Measurements from ENCODE around the gene PRPF19. TPM values are rescaled to one million over a fixed set of nuclear protein-coding genes. Genes with fewer than 3 reads are reported as not detected.
"Not testable (repeated sequence)": the region's sequence is repeated elsewhere in the genome, so short reads cannot be mapped to it uniquely, and the experiment has no call there.

Gene PRPF19
- total and polyA plus RNA-seq, 5 donors, result 31.5 to 43.4 (median 36.9) TPM

DNA sequence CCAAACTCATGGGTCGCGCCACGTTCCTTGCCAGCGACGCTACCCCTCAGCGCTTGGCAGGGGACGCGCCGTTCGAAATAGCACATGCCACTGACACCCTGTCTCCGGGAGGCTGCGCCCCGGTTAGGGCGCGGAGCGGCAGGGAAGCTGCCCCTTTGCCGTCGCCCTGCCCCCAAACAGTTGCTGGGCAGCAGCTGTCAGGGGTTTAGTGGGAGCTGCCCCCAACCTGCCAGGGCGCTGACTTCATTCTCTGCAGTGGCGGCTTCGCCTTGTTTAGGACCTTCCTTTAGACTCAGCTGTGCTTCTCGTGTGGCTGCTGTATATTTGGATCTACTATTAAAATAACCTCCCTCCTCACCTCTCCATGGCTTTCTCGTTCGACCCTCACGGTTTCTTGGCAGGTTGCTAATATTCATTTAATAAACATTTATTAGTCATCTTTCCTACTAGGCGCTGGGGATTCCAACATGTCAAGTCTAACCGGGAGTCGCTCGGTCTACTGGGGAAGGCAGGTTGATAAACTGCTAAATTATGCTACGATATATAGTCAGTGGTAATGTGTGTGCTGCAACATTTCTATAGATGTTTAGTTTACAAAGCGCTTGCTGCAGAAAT lies 8.4 kb upstream of the PRPF19 start:
- H3K4me3 ChIP-seq (ENCODE audit: low read length), result peak overlapping the region; percentile 86
- 1% methylated on average over 31 of the region's 31 CpGs for WGBS
- intact Hi-C loops (cut with DNase I), result no loop called here
- ATAC-seq (peak; percentile 51 to 60), DNase-seq (peak in 1 of 3 donors; percentile 81)
- peaks cover 23% of the 10 kb centered on the region for H3K4me1 ChIP-seq (ENCODE audit: control insufficient read depth, insufficient read depth, low read length)
- no peaks in the 10 kb centered on the region for H3K9me3 ChIP-seq (ENCODE audit: control insufficient read depth, low read length)
- H3K27ac ChIP-seq (ENCODE audit: low read length), result peak overlapping the region; percentile 86
- no peaks in the 10 kb centered on the region for H3K27me3 ChIP-seq (ENCODE audit: control insufficient read depth, insufficient read depth)

DNA sequence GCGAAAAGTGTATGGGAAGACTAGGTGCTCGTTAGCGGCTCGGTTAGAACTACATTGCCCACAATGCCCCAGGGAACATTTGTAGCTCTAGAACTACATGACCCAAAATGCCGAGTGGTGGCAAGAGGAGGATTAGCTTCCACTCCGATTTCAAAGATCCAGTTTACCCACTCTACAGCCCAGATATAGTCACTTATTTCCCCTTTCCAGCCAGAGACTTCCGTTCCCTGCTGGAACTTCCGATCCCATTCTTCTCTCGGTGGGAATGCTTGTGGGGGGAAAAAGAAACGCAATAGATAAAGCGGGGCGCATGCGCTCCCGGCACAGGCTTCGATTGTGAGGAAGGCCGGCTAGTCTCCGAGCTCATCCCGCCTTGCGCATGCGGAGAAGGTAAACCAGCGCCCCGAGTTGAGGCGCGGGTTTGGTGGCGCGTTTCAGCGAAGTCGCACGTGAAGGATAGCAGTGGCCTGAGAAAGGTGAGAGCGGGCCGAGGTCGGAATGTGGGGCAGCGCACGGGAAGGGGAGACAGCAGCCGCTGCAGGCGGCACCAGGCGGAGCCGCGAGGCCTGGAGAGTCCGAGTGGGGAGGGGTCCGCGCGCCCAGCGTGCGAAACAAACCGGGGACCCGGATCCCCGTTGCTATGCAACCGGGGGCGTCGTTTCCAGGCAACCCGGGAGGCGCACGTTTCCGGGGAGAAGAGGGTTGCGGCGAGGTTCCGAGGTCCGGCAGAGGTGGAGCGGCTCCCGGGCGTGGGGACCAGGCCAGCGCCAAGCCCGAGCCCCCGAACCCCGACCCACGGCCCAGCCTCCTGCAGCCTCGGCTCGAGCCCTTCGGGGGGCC lies 7.6 kb upstream of the PRPF19 start, which contains the start of gene TMEM109:
TSS of gene TMEM109 (plus strand) at position 366 of the 840 bp plus-strand sequence. CDS start 5,536 bp downstream, outside the sequence.
- peak; percentile 93 to 96 (median 95) for DNase-seq
- Histone ChIP-seq H3K9me3 (ENCODE audit: control insufficient read depth, low read length) (no peaks in the 10 kb centered on the region), H3K4me3 (ENCODE audit: low read length) (peak within 1 kb of the TSS; percentile 86), H3K4me1 (ENCODE audit: control insufficient read depth, insufficient read depth, low read length) (peaks cover 20% of the 10 kb centered on the region), H3K27ac (ENCODE audit: low read length) (peak within 1 kb of the TSS; percentile 86), H3K27me3 (ENCODE audit: control insufficient read depth, insufficient read depth) (no peaks in the 10 kb centered on the region)
- intact Hi-C loops (cut with DNase I), result no loop called here
- ATAC-seq, result peak; percentile 87 to 88
- WGBS, result under 1% methylated on average over 70 of the region's 70 CpGs

DNA sequence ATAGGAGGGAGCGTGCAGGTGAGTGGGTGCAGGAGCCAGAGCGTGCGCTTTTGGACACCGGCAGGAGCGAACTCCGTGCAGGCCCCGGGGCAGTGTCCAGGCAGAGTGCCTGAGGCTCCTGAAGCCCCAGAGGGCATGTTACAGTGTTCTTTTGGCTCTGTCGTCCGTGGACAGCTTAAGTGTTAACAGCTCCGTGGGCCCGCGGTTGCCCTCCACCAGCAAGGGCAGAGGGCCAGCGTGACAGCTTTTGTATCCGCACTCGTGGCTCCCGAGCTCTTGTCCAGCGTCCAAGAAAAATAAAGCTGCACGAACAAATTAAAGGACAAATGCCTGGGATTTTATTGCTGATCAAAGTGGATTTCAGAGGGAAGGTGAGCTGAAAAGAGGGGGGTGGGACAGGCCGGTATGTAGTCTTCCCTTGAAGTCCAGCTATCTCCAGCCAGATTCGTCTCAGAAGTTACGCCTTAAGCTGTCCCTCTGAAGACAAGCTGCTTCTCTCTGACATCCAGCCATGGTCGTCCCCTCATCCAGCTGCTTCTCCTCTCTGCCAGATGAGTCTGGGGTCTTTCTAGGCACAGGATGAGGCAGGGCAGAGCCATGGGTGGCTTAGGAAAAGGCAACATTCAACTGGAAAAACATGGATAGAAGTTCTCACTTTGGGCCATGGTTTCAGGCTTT lies 6.6 kb upstream of the PRPF19 start:
- Histone ChIP-seq H3K27ac (ENCODE audit: low read length) (peak overlapping the region; percentile 86), H3K9me3 (ENCODE audit: control insufficient read depth, low read length) (no peaks in the 10 kb centered on the region), H3K4me1 (ENCODE audit: control insufficient read depth, insufficient read depth, low read length) (peaks cover 13% of the 10 kb centered on the region), H3K27me3 (ENCODE audit: control insufficient read depth, insufficient read depth) (no peaks in the 10 kb centered on the region), H3K4me3 (ENCODE audit: low read length) (peak overlapping the region; percentile 86)
- 51% methylated on average over 22 of the region's 22 CpGs for WGBS
- intact Hi-C loops (cut with DNase I), result no loop called here
- peak in 2 of 3 donors; percentile 76 to 77 for DNase-seq
- ATAC-seq, result peak in 1 of 2 donors; percentile 0

DNA sequence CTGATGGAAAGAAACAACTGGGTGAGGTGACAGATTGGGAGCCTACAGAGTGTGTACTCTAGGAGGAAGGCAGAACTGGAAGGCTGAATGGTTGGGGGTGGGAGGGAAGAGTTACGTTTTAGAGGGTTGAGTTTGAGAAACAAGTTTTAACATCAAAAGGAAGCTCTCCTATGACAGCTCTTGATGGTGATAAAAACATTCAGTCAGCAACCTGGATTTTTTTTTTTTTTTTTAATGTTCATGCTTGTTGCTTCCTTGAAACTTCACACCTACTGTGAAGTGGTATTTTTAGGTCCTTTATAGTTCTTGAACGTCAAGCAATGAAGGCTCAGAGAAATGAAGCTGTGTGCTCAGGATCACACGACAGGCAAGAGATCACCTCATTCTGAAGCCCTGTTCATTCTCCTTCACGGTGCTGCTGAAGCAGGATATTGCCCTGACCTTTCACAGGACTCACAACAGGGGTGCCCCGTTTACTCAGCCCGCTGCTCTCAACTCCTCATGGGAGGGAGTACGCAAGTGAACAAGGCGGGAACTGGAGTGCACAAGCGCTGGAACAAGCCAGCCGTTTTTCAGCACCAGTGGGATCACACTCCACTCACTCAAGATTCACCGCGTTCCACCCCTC lies 6.0 kb upstream of the PRPF19 start:
- WGBS, result 76% methylated on average over 12 of the region's 12 CpGs
- Histone ChIP-seq H3K27ac (ENCODE audit: low read length) (no peak overlapping the region), H3K4me1 (ENCODE audit: control insufficient read depth, insufficient read depth, low read length) (peaks cover 13% of the 10 kb centered on the region), H3K27me3 (ENCODE audit: control insufficient read depth, insufficient read depth) (no peaks in the 10 kb centered on the region), H3K4me3 (ENCODE audit: low read length) (no peak overlapping the region), H3K9me3 (ENCODE audit: control insufficient read depth, low read length) (no peaks in the 10 kb centered on the region)
- DNase-seq (no peak), ATAC-seq (no peak)
- intact Hi-C loops (cut with DNase I), result no loop called here

DNA sequence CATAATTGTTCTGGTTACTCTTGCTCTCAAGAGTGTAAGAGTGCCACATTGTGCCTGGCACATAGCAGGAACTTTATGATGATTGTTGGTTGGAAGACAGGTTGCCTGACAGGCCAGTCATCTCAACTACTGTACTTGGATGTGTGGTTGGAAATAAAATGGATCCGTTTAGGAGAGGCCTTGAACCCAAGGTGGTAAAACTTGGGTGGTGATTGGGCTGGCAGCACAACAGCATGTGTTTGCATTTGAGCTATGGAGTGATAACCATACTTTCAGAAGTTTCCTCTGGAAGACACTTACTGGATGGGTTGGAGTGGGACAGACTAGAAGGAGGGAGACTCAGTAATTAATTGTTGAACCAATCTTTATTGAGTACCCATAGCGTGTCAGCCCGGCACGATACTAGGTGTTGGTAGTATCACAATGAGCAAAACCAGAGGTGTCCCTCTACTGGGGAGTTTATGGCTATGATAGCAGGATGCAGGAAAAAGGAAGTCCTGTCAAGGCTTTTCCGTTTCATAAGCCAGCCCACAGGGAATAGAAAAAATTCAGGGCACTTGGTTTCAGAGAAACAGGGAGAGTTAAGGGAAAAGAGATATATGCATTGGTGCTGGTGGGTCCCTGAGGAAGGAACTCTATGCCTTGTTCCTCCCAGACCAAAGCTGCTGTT lies 4.5 kb upstream of the PRPF19 start:
- no peaks in the 10 kb centered on the region for H3K9me3 ChIP-seq (ENCODE audit: control insufficient read depth, low read length)
- DNase-seq, result no peak
- H3K27ac ChIP-seq (ENCODE audit: low read length), result no peak overlapping the region
- H3K27me3 ChIP-seq (ENCODE audit: control insufficient read depth, insufficient read depth), result no peaks in the 10 kb centered on the region
- no peak for ATAC-seq
- intact Hi-C loops (cut with DNase I), result no loop called here
- no peak overlapping the region for H3K4me3 ChIP-seq (ENCODE audit: low read length)
- 49% methylated on average over 5 of the region's 5 CpGs for WGBS
- H3K4me1 ChIP-seq (ENCODE audit: control insufficient read depth, insufficient read depth, low read length), result peaks cover 7% of the 10 kb centered on the region

DNA sequence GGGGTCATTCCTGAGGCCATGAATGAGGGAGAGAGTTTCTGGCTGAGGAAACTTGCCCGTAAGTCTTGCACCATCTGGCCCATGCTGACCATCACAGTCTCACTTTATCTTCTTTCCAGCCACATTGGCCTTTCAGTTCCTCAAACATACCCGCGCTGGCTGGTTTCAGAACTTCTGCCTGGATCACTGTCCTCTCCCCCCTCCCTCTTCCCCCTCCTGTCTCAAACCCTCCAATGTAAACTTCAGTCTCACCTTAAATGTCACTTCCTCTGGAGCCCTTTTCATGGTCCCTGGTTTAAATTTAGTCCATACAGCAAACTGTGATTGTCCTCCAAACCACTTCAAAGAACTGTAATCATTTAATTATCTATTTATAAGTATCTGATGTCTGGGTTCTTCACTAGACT lies 3.9 kb upstream of the PRPF19 start:
- no peak for DNase-seq
- no peak for ATAC-seq
- Histone ChIP-seq H3K4me3 (ENCODE audit: low read length) (no peak overlapping the region), H3K9me3 (ENCODE audit: control insufficient read depth, low read length) (no peaks in the 10 kb centered on the region), H3K4me1 (ENCODE audit: control insufficient read depth, insufficient read depth, low read length) (peaks cover 3% of the 10 kb centered on the region), H3K27ac (ENCODE audit: low read length) (no peak overlapping the region), H3K27me3 (ENCODE audit: control insufficient read depth, insufficient read depth) (no peaks in the 10 kb centered on the region)
- intact Hi-C loops (cut with DNase I), result no loop called here
- 70% methylated on average over 3 of the region's 3 CpGs for WGBS

DNA sequence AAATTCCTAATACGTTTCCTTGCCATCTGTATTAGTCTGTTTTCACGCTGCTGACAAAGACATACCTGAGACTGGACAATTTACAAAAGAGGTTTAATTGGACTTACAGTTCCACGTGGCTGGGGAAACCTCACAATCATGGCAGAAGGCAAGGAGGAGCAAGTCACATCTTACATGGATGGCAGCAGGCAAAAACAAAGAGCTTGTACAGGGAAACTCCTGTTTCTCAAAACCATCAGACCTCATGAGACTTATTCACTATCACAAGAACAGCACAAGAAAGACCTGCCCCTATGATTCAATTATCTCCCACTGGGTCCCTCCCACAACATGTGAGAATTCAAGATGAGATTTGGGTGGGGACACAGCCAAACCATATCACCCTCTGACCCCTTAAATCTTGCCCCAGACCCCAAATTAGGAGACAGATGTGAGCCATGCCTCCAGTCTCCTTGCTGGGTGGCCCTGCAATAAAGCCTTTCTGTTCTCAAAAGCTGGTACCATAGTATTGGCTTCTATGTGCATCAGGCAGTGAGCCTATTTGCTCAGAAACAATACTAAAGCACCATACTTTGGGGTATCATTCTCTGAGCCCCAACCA lies 3.4 kb upstream of the PRPF19 start:
- H3K27ac ChIP-seq (ENCODE audit: low read length); H3K4me1 ChIP-seq (ENCODE audit: control insufficient read depth, insufficient read depth, low read length); H3K4me3 ChIP-seq (ENCODE audit: low read length); ATAC-seq; H3K27me3 ChIP-seq (ENCODE audit: control insufficient read depth, insufficient read depth); intact Hi-C loops (cut with DNase I); H3K9me3 ChIP-seq (ENCODE audit: control insufficient read depth, low read length); DNase-seq: not testable (repeated sequence)
- 65% methylated on average over 3 of the region's 3 CpGs for WGBS

DNA sequence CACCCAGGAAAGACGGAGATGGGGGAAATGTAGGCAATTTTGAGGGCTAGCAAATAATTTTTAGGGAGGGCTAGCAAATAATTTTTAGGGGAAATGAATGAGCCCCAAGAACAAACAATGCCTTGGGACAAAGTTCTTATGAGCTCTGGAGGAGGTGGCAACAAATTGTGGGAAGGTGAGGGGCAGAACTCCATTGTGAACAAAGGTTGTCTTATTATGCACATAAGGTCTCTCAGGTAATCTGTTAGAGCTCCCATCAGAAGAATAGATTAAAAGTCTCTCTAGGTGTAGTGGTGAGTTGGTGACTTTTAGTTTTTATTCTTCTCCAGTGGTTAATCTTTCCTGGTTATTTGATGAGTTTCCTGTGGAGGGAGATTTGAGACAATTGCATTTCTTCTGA lies 2.4 kb upstream of the PRPF19 start:
- Histone ChIP-seq H3K4me1 (ENCODE audit: control insufficient read depth, insufficient read depth, low read length) (peaks cover 4% of the 10 kb centered on the region), H3K27ac (ENCODE audit: low read length) (no peak overlapping the region), H3K9me3 (ENCODE audit: control insufficient read depth, low read length) (no peaks in the 10 kb centered on the region), H3K4me3 (ENCODE audit: low read length) (no peak overlapping the region), H3K27me3 (ENCODE audit: control insufficient read depth, insufficient read depth) (no peaks in the 10 kb centered on the region)
- ATAC-seq (no peak), DNase-seq (no peak)
- intact Hi-C loops (cut with DNase I), result no loop called here
- WGBS, result 34% methylated on average over 1 of the region's 1 CpG

DNA sequence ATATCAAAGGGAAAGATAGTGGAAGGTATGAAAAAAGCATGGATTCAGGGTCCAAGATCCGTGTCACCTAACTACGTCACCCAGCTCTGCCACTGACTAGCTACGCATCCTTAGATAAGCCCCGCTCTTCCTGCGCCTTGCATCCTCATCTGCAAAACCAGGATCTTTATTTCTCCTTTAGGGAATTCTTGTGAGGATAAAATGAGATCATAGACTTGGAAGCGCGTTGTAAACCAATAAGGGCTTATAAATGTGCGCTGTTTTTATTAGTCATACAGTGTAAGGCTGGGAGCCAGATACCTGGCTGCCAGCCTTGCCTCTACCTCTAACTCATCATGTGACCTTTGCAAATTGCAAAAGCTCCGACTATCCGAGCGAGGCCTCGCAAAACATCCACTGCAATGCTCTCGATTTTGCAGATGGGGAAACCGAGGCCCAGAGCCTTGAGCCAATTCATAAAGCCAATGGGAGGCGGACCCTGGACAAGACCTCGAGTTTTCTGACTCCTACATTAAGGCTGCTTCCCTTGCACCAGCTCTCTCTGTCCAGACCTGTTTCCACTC lies 753 bp downstream of the PRPF19 start:
- Histone ChIP-seq H3K27ac (ENCODE audit: low read length) (peak overlapping the region; percentile 48), H3K27me3 (ENCODE audit: control insufficient read depth, insufficient read depth) (no peaks in the 10 kb centered on the region), H3K4me1 (ENCODE audit: control insufficient read depth, insufficient read depth, low read length) (peaks cover 4% of the 10 kb centered on the region), H3K9me3 (ENCODE audit: control insufficient read depth, low read length) (no peaks in the 10 kb centered on the region), H3K4me3 (ENCODE audit: low read length) (peak overlapping the region; percentile 76)
- ATAC-seq (no peak), DNase-seq (no peak)
- intact Hi-C loops (cut with DNase I), result no loop called here
- 5% methylated on average over 16 of the region's 16 CpGs for whole genome bisulfite sequencing

DNA sequence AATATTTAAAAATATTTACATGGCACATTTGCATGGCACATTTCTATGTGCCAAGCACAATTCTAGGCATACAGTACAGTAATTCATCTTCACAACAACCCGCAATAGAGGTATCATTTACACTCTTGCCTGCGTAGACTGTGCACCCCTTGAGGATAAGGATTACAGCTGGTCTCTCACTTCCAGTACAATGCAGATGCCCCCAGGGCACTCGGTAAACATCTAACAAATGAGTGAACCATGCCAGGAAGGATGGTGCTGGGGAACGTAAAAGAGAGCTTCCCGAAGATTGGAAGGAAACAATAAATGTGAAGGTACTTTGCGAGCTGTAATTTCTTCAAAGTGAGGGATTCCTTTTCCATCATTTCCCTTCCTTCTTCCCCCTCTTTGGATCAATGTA lies 1.3 kb downstream of the PRPF19 start:
- ATAC-seq (no peak), DNase-seq (no peak)
- no peaks in the 10 kb centered on the region for H3K9me3 ChIP-seq (ENCODE audit: control insufficient read depth, low read length)
- WGBS, result 48% methylated on average over 6 of the region's 6 CpGs
- no peaks in the 10 kb centered on the region for H3K27me3 ChIP-seq (ENCODE audit: control insufficient read depth, insufficient read depth)
- H3K4me1 ChIP-seq (ENCODE audit: control insufficient read depth, insufficient read depth, low read length), result peaks cover 4% of the 10 kb centered on the region
- no peak overlapping the region for H3K27ac ChIP-seq (ENCODE audit: low read length)
- intact Hi-C loops (cut with DNase I), result no loop called here
- H3K4me3 ChIP-seq (ENCODE audit: low read length), result peak overlapping the region; percentile 76

Measured in right cardiac atrium (tissue), 5 donors.